Measurements from ENCODE around the gene MILR1.
A peak's percentile ranks its signal among the peaks of the same experiment; 100 is the strongest.

Gene MILR1

DNA sequence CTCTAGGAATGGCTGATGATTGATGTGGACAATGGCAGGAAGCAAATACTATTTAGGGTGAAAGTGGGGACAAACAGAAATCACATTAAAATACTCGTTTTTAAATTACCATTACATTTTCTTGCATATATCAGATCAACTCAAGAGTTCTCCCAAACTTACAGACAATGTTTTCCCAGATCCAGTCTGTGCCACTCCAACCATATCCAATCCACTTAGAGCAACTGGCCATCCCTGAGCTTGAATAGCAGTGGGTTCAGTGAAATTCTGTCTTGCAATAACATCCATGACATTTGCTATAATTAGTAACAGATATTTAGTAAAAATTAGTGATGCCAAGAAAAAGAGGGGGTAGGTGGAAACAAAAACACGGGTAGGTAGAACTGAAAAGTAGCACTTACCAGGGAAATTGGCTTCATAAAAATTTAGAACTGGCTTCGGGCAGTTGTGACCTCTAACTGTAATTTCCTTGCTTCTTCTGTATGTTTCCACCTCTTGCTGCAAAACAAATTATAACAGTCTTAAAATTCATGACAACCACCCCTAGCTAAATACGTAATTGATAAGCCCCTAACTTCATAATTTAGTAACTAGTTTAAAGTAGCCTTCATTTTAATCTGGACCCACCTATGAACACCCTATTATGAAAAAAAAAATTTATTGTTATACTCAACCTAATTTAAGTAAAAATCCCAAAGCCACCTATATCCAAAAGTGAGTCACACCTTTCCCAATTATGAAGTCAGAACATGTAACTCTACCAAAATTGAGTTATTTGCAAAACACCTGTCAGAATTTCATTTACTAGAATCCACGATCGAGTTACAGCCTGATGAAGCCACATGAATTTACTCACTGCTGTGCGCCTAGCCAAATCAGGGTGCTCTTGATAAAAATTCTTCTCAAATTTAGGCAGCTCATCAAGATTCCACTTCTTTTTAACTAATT lies 55.2 kb downstream of the MILR1 start:
- DNase-seq, result no peak

DNA sequence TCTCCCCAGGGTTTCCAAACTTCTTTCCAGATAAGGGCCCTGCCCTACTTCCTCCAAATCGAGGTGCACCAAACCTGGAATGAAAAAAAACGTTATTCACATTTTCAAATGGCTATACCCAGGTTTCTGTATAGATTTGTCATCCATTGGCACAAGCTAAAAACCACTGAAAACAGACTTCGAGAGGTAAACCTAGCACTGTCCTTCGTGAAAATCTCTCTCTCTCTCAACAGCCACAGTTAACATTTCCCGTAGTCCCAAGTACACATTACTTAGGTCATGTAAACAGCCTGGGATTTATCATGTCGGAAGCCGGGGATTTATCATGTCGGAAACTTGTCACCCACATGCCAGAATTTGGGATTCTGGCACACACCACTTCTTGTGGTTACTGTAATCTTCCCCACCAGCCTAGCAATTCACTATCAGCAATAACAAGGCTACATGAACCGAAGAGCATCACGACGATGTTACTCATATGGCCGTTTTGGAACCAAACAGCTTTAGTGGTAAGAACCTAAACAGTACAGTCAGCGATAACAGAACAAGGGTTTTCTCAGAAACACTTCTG lies 55.9 kb downstream of the MILR1 start:
- no peak for DNase-seq

DNA sequence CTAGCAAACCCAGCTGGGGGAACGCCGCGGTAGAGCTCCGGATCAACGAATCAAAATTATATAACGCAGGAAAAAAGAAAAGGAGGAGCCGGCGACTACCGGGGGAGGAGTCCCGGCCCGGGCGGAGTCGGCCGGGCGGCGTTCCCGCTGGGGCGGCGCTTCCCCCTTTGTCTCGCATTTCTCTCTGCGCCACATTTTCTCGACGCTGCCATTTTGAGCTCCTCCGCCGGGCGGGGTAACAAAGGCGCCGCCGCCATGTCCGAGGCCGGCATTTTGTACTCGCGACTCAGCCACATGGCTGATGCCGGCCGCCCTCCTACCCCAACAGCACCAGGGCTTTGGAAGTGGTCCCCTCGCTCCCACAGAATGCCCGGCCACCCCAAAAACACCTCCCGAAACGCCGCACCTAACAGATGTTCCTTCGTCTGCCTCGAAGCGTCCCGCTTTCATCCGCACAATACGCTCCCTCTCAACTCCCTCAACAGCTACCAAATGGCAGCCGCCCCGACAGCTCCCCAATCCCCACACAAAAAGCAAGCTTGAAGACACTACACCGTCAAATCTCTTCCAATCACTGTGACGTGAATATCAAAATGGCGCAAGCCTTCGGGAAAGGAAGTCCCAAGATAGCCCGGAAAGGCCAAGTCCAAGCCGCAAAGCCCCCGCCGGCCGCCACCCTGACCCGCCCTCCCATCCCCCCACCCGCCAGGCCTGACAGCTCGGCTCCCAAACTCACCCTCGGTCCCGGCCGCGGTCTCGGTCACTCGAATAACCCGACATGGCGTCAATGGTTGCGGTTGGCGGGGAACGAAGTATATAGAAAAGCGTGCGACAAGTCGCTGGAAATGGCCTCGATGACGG lies 56.7 kb downstream of the MILR1 start:
- peak; percentile 97 for DNase-seq

- DNase-seq, result peak; percentile 99
Observed at GRCh38 chr17:64506201-64506575, 57.3 kb downstream of the MILR1 start, which contains the start of gene DDX5. Gene DDX5 (minus strand): TSS chr17:64506289. CDS start chr17:64506119, 170 bp downstream.

- DNase-seq, result peak; percentile 99
Observed at GRCh38 chr17:64506576-64507412, 57.9 kb downstream of the MILR1 start, which contains the start of gene CEP95. Gene CEP95 (plus strand): TSS chr17:64506977. CDS start chr17:64507098, 121 bp downstream.

- DNase-seq, result peak; percentile 92
Observed at GRCh38 chr17:64507413-64507782, 58.5 kb downstream of the MILR1 start.

DNA sequence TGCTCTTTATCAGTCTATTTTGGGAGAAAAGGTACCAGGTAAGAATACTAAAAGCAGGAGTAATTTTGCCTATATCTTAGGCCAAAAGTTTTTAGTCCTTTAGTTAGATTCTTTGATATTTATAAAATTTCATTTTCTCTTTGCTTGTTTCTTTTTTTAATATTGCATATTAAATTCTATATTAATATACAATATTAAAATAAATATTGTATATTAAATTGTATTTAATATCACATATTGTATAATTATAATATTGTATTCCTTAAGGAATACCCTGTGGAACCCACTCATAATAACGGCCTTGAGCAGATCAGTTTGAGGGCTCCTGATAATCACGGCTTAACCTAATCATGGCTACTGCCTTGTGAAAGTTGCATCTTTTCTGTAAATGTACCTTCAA lies 59.8 kb downstream of the MILR1 start:
- DNase-seq, result no peak

GRCh38 chr17:64509179-64509578 lies 60.3 kb downstream of the MILR1 start:
- DNase-seq, result no peak

DNA sequence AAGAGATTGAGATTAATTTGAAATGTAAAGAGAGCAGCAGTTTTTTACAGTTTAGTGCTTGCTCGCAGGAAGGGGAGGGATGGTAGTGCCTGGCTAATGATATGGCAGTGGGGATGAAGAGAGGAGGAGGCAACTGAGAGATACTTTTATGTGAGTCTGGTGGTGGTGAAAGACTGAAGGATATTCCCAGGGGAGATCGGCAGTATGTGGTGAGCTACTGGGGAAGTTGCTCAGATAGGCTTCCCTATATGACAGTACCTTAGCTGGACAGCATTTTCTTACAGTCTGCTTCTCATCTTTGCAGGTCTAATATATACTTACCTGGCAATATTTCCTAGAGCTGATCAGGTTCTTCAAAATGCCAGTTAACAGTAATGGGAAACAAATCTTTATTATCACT lies 66.5 kb downstream of the MILR1 start:
- no peak for DNase-seq

DNA sequence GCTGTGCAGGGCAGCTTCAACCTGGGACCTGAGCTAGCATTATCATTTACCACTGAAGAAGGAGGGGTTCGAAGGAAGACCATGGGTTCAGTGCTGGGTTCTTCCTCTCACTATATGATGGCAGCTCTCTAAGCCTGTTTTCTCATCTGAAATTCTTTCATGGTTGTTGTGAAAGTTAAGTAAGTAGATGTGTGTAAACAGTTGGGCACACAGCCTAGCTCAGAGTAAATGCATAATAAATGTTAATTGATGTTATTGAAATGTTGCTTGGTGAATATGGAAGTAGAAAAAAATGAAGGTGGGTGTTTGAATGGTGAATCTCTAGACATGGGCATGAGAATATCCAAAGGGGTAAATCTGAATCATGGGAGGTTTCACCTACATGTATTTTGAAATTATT lies 66.9 kb downstream of the MILR1 start:
- DNase-seq, result no peak

All from eye (tissue), 1 donor.